Measurements from ENCODE around the gene ORM1.
"Not testable (repeated sequence)": the region's sequence is repeated elsewhere in the genome, so short reads cannot be mapped to it uniquely, and the experiment has no call there.

The ORM1 gene
- 0 reads per million in 2 experiments for total RNA-seq

GRCh38 chr9:114322831-114323531, at the start of gene ORM1:
Gene ORM1, plus strand, starts transcription at chr9:114323098. Its CDS starts 36 bp downstream, at chr9:114323134.
- not testable (repeated sequence) for DNase-seq (ENCODE audit: low read depth)

- DNase-seq (ENCODE audit: low read depth) = no peak
Observed at GRCh38 chr9:114273461-114273881, 49.4 kb upstream of the ORM1 start.

- DNase-seq (ENCODE audit: low read depth) = no peak
Observed at GRCh38 chr9:114274217-114274616, 48.7 kb upstream of the ORM1 start.

DNA sequence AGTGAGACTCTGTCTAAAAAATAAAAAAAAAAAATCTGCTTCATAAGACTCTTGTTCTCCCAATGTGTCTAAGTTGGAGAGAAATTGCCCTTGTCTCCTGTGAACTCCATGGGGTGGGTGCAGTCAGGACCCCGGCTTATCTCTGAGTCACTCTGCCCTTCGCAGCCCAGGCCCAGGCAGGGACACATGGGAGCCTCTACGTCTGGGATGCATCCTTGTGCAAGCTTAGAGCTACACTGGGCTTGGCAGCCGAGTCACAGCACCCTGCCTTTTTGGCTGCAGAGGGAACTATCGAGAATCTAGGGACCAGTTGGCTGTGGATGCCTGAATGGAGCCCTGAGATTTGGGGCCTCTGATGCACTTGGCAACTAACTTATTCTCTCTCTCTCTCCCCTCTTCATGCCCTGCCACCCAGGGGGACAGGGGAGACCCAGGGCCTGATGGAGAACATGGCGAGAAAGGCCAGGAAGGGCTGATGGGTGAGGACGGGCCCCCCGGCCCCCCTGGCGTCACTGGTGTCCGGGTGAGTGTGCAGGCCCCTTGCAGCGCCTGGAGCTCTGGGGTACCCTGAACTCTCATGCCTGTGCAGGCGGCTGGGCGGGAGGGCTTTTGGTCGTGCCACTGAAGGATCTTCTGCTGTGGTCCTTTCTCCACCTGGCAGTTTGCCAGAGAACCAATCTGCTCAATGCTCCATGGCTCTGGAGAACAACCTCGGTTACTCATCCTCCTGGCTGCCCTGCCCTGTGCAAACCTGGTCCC, 47.5 kb upstream of the ORM1 start:
- DNase-seq (ENCODE audit: low read depth) = no peak

- no peak for DNase-seq (ENCODE audit: low read depth)
Observed at GRCh38 chr9:114276908-114277821, 45.7 kb upstream of the ORM1 start.

- DNase-seq (ENCODE audit: low read depth) = no peak
Observed at GRCh38 chr9:114278356-114278755, 44.5 kb upstream of the ORM1 start.

DNA sequence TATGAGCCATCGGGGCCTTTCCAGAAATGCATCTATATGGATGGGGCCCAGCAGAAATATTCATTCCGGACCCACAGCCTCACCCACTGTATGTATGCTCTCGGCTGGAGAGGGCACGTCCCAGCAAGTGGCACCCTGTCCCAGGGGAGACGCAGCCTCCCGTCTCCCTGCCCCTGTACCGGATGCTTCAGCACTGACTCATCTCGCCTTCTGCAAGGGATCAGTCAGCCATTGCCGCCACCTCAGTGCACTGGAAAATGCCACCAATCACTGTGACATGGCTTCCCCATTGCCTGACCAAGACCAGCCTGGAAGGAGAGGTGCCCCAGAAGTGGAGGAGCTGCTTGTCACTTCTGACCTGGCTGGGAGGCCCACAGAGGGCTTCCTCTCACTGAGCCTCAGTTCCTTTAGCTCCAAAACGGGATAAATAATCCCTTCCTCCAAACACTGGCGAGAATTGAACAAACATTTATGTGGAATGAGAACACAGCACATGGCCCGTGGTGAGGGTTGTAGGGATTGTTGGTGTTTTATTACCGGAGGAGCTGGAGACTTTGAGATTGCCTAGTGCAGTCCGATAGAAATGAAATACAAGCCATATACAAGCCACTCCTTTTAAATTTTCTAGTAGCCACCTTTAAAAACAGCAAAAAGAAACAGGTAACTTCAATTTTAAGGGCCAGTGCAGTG, 43.9 kb upstream of the ORM1 start:
- DNase-seq (ENCODE audit: low read depth) = no peak

GRCh38 chr9:114279693-114280092, 43.2 kb upstream of the ORM1 start:
- no peak for DNase-seq (ENCODE audit: low read depth)

DNA sequence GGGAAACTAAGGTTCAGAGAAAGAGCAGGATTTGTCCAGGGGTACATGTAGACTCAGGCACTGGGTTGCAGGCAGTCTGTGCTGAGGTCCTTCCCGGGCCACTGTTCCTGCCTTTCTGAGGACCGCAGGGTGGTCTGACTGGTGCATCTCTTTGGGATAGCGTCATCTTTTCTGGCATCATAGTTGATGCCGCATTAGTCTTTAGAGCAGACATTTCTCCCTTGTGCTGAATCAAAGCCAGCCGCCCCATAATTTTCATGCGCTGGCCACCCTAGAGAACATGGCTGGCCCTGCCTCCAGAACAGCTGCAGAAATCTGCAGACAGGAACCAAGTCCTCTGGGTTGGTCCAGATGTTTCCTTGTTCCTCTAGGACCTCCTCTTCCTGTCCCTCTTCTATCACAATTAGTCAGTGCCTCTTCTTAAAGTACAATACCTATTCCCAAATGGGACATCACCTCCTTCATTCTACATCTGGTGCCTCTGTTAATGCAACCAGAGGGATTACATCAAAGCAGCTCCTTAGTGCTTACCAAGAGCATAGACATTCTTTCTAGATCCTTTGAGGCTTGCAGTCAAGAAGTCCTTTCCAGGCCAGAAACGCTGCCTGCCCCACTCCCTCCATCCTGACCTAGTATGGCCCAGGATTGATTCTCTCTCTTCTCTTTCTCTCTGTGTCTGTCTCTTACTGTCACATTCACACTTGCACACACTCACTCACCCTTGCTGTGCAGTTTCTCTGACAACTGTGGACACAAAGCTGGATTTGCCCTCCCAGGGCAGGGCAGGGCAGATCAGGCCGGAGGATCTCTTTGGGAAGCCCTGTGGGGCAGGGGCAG, 42.0 kb upstream of the ORM1 start:
- DNase-seq (ENCODE audit: low read depth) = no peak

- no peak for DNase-seq (ENCODE audit: low read depth)
Observed at GRCh38 chr9:114281473-114282103, 41.3 kb upstream of the ORM1 start.

GRCh38 chr9:114282104-114282485, 40.8 kb upstream of the ORM1 start:
- no peak for DNase-seq (ENCODE audit: low read depth)

- no peak for DNase-seq (ENCODE audit: low read depth)
Observed at GRCh38 chr9:114282507-114282906, 40.4 kb upstream of the ORM1 start.

DNA sequence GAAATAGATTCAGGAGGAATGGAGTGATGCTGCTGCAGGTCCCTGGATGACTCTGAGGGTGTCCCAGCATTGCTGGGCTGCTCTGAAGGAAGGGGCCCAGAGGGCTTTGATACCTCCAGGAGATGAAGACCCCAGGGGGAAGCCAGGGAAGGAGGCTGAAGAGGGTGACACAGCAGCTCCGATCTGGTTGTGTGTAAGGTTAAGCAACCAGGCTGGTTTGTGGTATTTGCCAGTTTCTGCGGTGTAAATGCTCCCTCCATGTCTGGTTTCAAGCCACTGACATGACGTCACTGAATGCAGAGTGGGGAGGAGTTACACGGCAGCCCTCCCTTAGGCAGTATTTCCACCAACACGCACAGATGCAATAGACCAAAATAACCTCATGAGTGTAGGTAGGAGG, 40.0 kb upstream of the ORM1 start:
- DNase-seq (ENCODE audit: low read depth) = no peak

- no peak for DNase-seq (ENCODE audit: low read depth)
Observed at GRCh38 chr9:114283551-114284111, 39.3 kb upstream of the ORM1 start.

- DNase-seq (ENCODE audit: low read depth) = no peak
Observed at GRCh38 chr9:114284316-114285060, 38.4 kb upstream of the ORM1 start.

- DNase-seq (ENCODE audit: low read depth) = no peak
Observed at GRCh38 chr9:114285166-114285867, 37.6 kb upstream of the ORM1 start.

DNA sequence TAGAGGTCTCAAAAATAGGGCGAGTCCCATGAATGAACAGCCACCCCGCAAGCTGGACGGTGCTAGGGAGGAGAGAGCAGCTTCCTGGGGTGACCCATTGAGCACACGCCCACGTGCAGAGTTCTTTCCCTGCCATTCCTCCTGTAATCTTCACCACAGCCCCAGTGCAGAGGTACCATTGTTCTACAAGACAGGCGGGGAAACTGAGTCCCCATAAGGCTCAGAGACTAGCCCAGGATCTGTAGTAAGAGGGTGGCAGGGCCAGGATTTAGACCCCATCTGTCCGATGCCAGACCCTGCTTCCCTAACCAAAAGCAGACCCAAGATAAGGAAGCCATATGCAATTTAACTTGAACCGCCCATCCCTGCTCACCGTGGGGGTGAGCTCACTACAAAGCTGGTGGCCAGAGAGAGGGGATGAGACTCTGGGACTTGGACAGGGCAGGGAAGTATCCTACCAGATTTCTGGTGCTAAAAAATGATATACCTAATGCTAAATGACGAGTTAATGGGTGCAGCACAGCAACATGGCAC, 36.7 kb upstream of the ORM1 start:
- DNase-seq (ENCODE audit: low read depth) = no peak

DNA sequence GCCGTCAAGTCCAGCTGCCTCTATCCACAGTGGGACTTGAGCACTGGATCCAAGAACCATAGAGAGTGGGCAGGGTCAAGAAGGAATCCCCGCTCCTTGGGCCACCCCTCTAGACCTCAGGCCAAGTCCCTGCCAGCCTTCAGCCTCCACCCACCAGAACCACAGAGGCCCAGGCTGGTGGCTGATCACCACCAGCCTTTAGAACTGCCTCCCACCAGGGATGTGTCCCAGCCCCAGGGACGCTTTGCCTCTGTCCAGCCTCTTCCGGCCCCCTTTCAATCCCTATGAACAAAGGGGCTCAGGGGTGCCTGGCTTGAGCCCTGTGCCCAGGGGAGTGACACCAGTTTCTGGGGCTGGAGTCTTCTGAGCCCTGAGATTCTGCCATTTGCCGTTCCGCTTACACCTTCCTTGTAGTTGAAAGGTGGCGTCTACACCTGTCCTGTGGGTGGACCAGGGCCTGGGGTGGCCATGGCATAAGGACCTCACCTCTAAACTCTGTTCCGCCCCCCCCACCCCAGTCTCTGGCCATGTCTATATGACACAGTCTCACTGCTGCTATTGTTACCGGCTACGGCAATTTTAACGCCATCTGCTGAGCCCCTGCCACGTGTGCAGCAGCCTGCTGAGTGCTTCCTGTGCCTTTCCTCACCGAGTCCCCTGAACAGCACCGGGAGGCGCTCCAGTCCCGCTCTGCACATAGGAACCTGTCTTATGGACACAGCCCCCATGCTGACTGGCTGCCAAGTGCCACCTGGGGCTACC, 35.7 kb upstream of the ORM1 start:
- DNase-seq (ENCODE audit: low read depth) = no peak

Measured in T follicular helper cell (primary cell).